ENCODE results near the gene BCL2L13.
"Not testable (repeated sequence)": the region's sequence is repeated elsewhere in the genome, so short reads cannot be mapped to it uniquely, and the experiment has no call there.

Gene BCL2L13, protein sequence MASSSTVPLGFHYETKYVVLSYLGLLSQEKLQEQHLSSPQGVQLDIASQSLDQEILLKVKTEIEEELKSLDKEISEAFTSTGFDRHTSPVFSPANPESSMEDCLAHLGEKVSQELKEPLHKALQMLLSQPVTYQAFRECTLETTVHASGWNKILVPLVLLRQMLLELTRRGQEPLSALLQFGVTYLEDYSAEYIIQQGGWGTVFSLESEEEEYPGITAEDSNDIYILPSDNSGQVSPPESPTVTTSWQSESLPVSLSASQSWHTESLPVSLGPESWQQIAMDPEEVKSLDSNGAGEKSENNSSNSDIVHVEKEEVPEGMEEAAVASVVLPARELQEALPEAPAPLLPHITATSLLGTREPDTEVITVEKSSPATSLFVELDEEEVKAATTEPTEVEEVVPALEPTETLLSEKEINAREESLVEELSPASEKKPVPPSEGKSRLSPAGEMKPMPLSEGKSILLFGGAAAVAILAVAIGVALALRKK

DNA sequence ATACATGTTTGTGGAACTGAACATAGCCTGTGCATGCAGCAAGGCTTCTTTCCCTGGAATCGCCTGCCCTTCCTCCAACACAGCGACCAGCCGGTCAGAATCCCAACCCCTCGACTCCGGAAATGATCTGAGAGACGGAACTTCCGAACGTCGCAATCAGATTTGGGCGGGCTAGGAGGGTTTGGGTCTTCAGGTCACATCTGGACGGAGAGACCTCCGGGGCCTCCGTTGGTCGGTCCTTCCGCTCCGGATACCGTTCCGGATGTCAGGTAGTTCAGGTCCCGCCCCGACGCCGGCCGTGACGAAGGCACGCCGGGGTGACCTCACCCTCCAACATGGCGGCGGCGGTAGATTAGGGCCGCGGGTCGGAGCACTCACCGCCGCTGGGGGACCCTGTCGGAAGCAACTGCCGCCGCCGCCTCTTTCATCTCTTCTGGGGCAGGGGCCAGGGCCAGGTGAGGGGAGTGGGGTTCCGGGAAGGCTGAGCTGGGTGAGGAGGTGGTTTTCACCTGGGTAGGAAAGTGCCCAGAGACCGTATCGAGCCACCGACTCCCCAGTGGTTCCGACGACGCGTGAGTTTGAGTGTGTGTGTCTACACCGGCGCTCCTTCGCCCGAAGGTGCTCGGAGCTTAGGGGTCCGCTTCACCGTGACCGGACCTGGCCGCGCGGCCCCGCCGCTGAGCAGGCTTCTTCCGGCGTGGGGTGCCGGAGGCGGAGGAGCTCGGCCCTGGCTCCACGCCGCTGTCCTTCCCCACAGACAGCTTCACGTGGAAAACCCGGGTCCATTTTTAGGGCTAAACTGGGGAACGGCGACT lies at the start of gene BCL2L13:
Gene BCL2L13 (plus strand): TSS at position 326 of the 815 bp plus-strand sequence. CDS start 16,955 bp downstream, outside the sequence.
- DNase-seq: peak; percentile 89

DNA sequence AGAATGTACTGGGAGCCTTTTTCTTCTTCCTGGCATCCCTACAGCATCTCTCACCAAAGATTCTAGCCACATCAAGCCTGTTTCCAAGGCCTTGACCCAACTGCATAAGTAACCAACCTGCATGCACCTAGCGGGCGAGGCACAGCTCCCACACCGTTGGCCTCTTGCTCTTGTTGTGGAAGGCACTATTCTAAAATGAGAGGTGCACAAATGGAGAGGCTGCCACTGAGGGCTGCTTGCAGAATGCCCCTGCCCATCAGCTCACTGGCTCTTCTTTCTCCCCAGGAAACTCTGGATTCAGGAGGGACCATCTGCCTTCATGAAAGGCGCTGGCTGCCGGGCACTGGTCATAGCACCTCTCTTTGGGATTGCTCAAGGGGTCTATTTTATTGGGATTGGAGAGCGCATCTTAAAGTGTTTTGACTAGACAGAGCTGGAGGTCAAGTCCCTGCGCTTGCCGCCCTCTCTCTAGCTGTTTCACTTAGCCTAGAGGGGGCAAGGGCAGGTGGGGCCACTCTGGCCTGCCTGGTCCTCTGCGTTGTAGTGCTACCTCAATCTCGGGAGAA lies 48.7 kb upstream of the BCL2L13 start:
- no peak for DNase-seq

DNA sequence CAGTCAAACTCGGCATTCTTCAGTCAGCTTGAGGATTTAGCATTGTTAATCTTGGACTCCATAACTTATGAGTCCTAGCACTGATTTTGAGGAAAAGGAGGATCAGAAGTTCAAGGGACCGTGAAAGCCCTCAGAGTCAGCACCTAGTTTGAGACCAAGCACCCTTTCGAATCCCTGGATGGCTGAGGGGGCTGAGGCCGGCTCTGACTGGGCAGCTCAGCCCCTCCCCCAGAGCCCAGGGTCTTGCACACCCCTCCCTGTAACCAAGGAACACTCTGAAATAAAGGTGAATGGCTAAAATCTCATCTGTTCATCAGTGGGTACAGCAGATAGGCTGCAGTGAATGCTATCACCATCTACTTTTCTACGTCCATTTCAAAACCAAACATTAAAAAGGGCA lies 48.0 kb upstream of the BCL2L13 start:
- no peak for DNase-seq

DNA sequence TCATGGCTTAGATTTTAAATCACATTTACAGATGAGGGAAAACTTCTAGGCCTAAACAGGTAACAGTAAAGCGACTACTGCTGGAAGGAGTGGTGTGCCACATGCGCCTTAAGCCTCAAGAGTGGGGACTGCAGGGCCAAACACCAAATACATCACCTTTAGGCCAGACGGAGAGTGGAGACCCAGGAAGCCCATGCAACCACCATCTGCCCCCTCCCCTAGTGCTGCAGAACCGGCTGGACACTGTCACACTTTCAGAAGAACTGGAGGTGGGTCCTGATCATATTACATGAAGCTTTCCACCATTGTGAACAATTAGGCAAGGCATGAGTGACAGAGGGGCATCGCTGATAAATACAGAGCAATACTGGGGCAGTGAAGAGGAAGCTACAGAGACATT lies 46.4 kb upstream of the BCL2L13 start:
- no peak for DNase-seq

DNA sequence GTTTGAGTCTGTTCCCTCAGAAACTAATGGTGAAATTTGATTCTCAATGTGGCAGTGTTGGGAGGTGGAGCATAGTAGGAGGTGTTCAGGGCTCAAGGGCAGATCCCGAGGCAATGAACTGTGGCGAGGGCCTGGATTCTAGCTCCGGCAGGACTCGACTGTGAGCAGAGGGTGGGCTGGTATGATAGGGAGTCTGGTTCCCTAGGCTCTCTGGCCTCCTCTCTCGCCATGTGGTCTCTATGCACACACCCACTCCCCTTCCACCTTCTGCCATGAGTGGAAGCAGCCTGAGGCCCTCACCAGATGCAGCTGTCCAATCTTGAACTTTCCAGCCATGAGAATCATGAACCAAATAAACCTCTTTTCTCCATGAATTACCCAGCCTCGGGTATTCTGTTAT lies 42.3 kb upstream of the BCL2L13 start:
- no peak for DNase-seq

DNA sequence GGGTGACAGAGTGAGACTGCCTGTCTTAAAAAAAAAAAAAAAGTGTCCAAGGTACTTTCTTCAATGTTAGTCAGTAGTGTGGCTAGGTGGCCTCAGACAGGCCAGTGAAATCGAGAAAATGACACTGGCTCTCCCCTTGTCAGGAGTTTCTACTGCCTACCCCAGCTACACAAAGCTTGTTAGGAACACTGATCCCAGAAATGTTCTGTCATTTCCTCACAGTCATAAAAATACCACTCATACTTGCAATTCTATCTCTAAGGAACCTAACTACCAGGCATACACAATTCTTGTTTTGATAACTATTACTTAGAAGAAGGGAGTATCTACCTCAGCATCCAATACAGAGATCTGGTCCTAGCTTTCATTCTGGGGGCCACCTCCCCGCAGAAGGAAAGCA lies 41.3 kb upstream of the BCL2L13 start:
- no peak for DNase-seq

DNA sequence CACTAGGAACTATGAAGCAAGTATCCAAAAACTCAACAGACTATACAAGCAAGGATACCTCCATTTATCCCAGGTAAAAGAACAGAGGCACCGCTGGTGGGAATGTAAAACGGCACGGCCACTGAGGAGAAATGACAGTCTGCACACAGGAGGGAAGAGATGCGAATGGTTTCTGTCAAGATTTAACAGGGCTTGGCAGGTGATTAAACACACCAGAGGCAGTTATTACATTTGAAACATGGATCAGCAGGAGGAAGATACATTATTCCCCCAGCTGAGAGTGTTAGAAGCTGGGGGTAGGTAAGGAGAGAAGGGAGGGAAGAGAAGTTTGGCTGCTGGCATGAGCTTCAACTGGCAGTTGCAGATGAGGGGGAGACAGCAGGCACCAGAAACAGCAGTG lies 40.2 kb upstream of the BCL2L13 start:
- no peak for DNase-seq

DNA sequence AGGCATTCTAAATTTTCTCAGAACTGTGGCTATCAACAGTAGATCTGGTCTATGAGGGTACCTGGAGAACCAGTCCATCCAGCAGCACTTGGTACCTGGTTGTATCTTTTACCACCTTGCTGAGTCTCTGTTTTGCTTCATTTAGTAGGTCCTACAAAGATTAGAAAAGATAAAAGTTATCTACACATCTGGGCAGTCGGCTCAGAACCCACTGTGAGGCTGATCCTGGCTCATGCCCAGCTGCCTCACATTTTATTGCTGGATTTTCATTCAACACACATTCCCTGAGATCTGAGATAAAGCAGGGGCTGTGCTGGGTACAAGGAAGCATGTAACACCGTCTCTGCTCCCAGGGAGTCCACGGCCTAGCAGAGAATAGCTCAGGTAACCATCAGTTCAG lies 37.5 kb upstream of the BCL2L13 start:
- no peak for DNase-seq

DNA sequence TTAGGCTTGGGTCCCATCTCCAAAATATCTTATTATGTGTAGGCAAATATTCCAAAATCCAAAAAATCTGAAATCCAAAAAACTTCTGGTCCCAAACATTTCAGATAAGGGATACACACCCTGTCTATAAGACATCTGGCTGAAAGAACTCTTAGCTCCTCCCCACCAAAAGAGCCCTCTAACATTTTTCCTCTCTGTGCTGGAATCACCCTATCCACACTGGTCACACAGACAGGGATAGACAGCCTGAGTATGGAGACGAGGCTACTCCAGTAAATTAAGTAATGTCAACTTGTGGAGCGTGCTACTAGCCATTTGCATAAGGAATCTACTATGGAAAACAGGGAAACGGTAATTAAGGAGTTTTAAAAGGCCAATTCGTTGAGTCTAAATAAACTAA lies 34.9 kb upstream of the BCL2L13 start:
- no peak for DNase-seq

DNA sequence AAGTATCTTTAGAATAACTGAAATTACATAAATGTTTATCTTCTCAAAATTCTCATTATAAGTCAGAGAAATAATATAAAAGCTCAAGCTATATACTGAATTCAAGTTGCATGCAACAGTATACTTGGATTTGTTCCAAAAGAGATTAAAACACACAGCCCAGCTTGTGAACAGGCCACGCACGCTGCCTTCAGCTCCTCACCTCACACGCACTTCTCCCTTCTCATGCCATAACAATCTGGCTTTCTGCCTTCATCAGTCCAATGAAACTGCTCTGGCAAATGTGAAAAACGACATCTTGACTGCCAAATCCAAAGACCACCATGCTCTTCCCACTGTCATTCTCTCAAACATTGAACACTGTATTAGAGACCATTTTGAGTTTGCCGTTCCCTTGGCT lies 32.1 kb upstream of the BCL2L13 start:
- DNase-seq: no peak

DNA sequence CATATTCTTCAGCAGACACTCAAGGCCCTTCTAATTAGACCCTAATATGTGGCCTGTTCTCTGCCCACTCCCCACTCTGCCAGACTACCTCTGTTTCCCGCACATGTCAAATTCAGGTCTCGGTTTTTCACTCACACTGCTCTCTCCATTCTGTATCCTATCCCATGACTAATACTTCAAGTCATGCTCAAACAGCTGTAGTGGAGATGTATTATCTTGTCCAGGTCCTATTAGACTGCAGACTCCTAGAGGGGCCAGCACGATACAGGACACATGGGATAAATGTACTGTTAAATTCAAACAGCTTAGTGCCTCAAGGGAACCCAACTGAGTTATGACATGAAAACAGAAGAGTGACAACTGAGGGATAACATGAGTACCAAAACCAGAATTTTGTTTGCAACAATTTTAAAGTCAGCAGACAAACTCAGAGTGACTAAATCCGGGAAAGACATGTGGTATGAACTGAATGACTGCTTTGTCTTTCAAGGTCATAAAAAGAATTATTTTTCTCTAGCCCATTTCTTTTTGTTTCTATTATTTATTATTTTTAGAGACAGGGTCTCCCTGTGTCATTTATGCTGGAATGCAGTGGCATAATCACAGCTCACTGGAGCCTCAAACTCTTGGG lies 30.6 kb upstream of the BCL2L13 start:
- no peak for DNase-seq

DNA sequence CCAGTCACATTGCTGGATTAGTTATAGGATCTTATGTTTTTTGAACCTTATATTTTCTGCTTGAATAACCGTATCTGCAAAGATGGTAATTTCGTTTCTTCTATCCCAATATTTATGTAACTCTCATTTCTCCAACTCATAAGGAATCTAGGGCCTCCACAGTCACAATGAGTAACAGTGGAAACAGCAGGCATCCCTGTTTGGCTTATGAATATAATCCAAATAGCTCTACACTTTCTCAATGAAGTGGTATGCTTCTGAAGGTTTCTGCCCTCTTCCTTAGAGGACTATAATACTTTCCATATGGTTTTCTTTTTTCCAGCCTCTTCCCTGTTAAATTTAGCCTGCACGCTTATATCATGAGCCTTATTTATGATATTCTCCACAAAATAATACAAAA lies 26.5 kb upstream of the BCL2L13 start:
- DNase-seq: no peak

DNA sequence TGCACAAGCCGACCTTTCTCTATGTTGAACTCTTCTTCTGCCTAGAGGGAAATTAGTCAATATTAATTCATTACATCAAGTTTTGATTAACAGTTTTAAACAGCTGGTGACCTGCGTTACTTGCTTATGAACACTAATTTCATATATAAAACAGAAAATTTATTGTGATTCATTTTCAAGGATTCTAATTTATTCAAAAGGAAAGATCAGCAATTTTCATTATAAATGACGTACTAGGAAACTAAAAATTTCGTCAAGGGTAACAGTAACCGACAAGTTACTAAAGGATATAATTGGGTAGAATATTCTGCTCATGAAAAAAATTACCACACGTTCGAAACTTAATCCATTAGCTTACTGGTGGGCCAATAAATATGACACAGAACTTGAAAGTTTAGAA lies 25.3 kb upstream of the BCL2L13 start:
- DNase-seq: no peak

DNA sequence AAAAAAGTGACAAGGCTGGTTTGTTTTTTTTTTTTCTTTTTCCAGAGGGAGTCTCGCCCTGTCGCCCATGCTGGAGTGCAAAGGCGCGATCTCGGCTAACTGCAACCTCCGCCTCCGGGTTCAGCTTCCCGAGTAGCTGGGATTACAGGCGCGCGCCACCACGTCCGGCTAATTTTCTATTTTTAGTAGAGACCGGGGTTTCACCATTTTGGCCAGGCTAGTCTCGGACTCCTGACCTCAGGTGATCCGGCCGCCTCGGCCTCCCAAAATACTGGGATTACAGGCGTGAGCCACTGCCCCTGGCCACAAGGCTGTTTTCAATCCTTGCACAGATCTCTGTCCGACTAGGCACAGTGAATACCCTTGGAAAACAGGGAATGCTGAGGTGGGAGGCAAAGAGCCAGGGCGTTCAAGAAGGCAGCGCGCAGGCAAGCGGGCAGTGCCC lies 10.6 kb upstream of the BCL2L13 start:
- DNase-seq: no peak

DNA sequence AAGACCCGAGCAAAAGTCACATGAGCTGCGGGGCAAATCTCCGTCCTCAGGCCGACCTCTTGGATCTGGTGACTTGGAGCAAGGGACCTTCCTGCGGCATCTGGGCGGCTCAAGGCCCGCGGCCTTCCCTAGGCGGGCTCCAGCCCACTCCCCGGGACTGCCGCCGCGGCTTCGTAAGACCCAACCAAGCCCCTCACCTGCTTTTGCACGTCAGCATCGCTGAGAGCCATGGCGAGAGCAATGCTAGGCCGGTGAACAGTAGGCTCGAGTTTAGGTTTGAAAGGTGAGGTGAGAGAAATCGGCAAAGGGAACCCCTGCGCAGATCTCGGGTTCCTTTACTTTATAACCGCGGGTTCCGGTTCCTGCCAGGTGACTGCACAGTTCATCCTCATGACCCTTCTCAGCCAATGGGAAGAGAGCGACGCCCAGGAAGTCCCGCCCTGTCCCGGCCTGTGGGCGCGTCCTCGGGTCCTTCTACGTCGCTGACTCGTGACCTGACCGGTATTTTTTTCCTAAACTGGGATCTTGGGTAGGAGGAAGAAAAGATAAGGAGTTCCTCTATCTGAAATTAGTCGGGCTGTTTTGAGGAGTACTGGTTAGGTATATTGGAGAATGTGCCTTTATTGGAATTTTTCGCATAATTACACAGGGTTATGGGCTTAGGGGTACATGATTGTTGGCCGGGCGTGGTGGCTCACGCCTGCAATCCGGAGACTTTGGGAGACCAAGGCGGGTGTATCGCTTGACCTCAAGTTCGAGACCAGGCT lies 10.0 kb upstream of the BCL2L13 start, which contains the start of gene ATP6V1E1:
Gene ATP6V1E1 (minus strand): TSS at position 344 of the 767 bp plus-strand sequence. CDS start 114 bp downstream, at position 230.
- peak; percentile 96 for DNase-seq

DNA sequence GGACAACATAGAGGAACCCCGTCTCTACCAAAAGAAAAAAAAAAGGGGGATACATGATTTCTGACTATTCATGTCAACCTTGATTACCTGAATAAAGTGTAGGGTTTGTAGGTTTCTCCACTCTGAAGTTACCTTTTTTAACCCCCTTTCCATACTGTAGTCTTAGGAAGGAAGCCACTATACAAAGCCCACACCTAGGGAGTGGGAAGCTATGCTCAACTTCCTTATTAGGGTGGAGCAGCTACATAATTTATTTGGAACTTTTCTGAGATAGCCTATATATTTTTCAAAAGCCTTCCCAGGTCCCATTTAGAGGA lies 9.4 kb upstream of the BCL2L13 start:
- no peak for DNase-seq

DNA sequence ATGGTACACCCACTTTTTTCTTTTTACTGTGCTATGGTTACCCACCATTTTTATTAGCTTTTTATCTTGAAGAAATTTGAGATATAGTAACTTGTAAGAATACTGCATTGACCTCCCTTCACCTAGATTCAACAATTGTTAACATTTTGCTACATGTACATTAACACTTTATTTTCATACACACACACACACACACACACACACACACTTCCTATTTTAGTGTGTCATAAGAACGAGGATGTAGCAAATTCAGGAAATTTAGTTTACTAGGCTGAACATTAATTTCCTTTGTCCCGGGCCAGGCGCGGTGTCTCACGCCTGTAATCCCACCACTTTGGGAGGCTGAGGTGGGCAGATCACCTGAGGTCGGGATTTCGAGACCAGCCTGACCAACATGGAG lies 8.9 kb upstream of the BCL2L13 start:
- DNase-seq: no peak

DNA sequence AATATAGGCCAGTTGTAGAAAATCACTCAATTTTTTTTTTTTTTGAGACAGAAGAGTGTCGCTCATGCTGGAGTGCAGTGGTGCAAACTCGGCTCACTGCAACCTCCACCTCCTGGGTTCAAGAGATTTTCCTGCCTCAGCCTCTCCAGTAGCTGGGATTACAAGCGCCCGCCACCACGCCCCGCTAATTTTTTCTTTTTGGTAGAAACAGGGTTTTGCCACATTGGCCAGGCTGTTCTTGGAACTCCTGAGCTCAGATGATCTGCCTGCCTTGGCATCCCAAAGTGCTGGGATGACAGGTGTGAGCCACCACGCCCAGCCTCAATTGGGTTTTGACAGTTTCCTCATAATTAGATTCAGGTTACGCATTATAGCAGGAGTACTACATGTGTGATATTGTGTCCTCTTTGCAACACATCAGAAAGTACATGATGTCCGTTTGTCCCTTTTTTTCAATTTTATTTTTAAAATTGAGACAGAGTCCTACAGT lies 7.4 kb upstream of the BCL2L13 start:
- no peak for DNase-seq

DNA sequence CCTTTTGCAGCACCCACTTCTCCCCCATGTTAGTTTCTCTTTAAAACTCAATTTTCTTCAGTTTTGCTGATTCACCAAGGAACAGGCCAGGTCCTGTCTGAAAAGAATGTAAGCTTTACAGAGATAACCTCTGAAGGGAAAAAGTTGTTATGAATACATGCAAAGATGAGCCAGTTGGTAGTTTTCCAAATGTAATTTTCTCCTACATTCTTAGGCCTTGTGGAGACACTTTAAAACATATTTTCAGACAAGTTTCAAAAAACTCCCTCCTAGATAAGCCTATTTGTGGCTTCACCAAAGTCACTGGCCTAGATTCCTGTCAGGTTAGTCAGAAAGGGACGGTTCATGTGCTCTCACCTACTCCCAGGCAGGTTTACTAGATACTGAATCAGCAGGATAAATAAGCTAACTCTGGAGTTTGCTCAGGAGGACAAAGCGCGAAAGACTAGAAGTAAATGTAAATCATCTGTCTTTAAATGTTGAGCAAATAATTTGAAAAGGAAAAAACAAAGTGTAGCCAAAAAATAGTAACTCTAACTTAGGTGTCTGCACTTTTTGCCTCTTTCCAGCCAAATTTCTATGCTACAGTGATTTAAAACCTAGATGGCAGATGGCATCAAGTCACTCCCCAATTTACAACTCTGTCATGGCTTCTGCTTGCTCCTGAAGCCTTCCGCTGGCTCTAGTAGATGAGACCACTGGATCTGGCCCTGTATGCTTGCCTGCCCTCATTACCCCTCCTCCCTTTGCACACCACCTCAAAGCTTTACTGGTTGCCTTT lies 5.2 kb upstream of the BCL2L13 start:
- DNase-seq: no peak

DNA sequence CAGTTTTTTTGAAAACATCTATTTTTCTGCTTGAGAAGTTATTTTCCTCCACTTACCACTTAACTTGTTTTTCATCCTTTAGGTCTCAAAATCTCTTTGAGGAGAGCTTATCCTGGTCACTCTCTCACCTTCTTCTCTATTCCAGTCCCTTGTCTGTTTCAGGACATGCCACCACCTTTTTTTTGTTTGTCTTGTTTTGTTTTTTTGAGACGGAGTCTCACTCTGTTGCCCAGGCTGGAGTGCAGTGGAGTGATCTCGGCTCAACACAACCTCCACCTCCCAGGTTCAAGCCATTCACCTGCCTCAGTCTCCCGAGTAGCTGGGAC lies 4.6 kb upstream of the BCL2L13 start:
- DNase-seq: no peak

DNA sequence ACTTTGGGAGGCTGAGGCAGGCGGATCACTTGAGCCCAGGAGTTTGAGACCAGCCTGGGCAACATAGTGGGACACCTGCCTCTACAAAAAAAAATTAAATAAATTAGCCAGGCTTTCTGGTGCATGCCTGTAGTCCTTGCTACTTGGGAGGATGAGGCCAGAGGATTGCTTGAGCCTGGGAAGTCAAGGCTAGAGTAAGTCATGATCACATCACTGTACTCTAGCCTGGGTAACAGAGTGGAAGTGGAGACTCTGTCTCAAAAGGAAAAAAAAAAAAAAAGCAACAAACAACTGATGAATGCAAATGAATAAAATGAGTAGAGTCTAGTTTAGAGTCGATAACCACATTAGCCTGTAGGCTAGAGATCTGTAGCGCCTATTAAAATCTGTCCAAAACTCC lies 3.9 kb upstream of the BCL2L13 start:
- DNase-seq: no peak

DNA sequence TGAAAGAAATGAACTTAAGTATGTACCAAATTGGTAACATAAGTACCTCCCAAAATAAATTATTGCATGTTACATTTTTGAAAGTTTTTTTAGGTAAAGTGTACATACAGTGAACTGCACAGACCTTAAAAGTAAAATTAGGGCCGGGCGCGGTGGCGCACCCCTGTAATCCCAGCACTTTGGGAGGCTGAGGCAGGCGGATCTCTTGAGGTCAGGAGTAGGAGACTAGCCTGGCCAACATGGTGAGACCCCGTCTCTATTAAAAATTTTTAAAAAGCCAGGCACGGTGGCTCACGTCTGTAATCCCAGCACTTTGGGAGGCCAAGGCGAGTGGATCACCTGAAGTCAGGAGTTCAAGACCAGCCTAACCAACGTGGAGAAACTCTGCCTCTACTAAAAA lies 1.7 kb upstream of the BCL2L13 start:
- not testable (repeated sequence) for DNase-seq

Measured in NCI-H1092 treated with DMSO at 0.1 percent for 48 hours (cell line).